Ovary (tissue), 3 donors: Measurements from ENCODE around the gene IL4I1.

ENCODE experiments used
- EP300 ChIP-seq: sonication (generic); formaldehyde crosslinking; IDR thresholded peaks from one replicate; pipeline ENCODE4 v1.6.1; 2017; ENCODE audit warnings: antibody characterized with exemption
- POLR2A ChIP-seq: fragments of 450-650 bp; IDR thresholded peaks from one replicate; pipeline ENCODE4 v1.6.1; 2017; ENCODE audit warnings: antibody characterized with exemption, mild to moderate bottlenecking, moderate library complexity
- TF ChIP-seq, protein P1 (sequence below), 3 donors: fragments of 450-650 bp in 2 of 3; fragments of 200-600 bp in 1 of 3; IDR thresholded peaks; one replicate each; pipeline versions ENCODE4 v1.5.1 to v1.8.0; 2016 to 2022; ENCODE audit warnings: antibody characterized with exemption in 3 of 3, mild to moderate bottlenecking in 1 of 3
- donor health status: DM: no; HTN: no; CAD: no.

DNA sequence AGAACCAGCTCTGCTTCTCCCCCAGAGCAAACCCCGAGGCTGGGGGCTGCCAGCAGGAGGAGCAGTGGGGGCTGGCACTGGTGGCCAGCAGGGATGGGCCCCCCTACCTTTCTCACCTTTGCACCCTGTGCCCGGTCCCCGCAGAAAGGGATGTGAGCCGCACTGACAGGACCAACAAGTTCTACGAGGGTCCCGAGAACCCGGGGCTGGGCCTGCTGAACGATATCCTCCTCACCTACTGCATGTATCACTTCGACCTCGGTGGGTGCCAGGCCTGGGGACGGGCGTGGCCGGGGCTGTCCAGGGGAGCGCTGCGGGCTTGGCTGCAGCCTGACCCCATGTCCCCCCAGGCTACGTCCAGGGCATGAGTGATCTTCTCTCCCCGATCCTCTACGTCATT lies 12.6 kb downstream of the IL4I1 start:
- TF ChIP-seq, protein P1, sequence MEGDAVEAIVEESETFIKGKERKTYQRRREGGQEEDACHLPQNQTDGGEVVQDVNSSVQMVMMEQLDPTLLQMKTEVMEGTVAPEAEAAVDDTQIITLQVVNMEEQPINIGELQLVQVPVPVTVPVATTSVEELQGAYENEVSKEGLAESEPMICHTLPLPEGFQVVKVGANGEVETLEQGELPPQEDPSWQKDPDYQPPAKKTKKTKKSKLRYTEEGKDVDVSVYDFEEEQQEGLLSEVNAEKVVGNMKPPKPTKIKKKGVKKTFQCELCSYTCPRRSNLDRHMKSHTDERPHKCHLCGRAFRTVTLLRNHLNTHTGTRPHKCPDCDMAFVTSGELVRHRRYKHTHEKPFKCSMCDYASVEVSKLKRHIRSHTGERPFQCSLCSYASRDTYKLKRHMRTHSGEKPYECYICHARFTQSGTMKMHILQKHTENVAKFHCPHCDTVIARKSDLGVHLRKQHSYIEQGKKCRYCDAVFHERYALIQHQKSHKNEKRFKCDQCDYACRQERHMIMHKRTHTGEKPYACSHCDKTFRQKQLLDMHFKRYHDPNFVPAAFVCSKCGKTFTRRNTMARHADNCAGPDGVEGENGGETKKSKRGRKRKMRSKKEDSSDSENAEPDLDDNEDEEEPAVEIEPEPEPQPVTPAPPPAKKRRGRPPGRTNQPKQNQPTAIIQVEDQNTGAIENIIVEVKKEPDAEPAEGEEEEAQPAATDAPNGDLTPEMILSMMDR (IDR thresholded peaks at IDR 0.05) = no peak
- TF ChIP-seq POLR2A = no peak
- no peak for TF ChIP-seq EP300
